Keratinocyte (primary cell): Measurements from ENCODE around the gene PFDN5. TPM values are rescaled to one million over a fixed set of nuclear protein-coding genes. Genes with fewer than 3 reads are reported as not detected.

ENCODE experiments used
- DNase-seq: peaks from one replicate; pipeline ENCODE4 v3.0.0-alpha.2; 2011; ENCODE audit warnings: low read depth, missing footprints, low spot score
- FAIRE-seq: peaks from 2 replicates; lab custom pipeline; 2011; peaks lifted over from hg19 to GRCh38; lab: Jason Lieb, UNC
- H2AFZ ChIP-seq: 2 replicates; pipeline ENCODE4 v1.6.0; 2012; ENCODE audit warnings: low read length, control low read depth, inconsistent platforms; ENCODE audit not compliant: control insufficient read depth
- H3K27ac ChIP-seq: 2 replicates; pipeline ENCODE4 v1.5.1; 2011; ENCODE audit warnings: low read length; ENCODE audit not compliant: control insufficient read depth, insufficient read depth
- H3K27me3 ChIP-seq: 3 replicates; pipeline ENCODE4 v1.6.0; 2011; ENCODE audit warnings: low read length; ENCODE audit not compliant: control insufficient read depth, insufficient read depth; ENCODE audit errors: extremely low read depth
- H3K36me3 ChIP-seq, 2 experiments: 2 replicates in 1 of 2; 3 replicates in 1 of 2; pipeline ENCODE4 v1.5.1; 2011; ENCODE audit warnings: low read length in 2 of 2, mild to moderate bottlenecking in 1 of 2; ENCODE audit not compliant: control insufficient read depth in 2 of 2, insufficient read depth in 2 of 2; ENCODE audit errors: extremely low read depth in 1 of 2
- H3K4me1 ChIP-seq: 3 replicates; pipeline ENCODE4 v1.5.1; 2011; ENCODE audit warnings: low read length; ENCODE audit not compliant: control insufficient read depth, insufficient read depth; ENCODE audit errors: extremely low read depth
- H3K4me2 ChIP-seq: 3 replicates; pipeline ENCODE4 v1.6.0; 2011; ENCODE audit warnings: low read depth, low read length; ENCODE audit not compliant: control insufficient read depth, insufficient read depth; ENCODE audit errors: extremely low read depth
- H3K4me3 ChIP-seq, 3 experiments: fragments of 200-600 bp in 1 of 3; sonication (generic) in 1 of 3; 2 replicates in 2 of 3; 3 replicates in 1 of 3; pipeline ENCODE4 v1.5.1; 2011 to 2016; ENCODE audit warnings: low read length in 3 of 3, mild to moderate bottlenecking in 3 of 3, control low read depth in 2 of 3, inconsistent platforms in 1 of 3, low read depth in 1 of 3, mixed read lengths in 1 of 3, mixed run types in 1 of 3, moderate library complexity in 1 of 3; ENCODE audit not compliant: control insufficient read depth in 2 of 3, insufficient read depth in 2 of 3; ENCODE audit errors: extremely low read depth in 1 of 3
- H3K79me2 ChIP-seq: 2 replicates; pipeline ENCODE4 v1.6.0; 2012; ENCODE audit warnings: low read length; ENCODE audit not compliant: control insufficient read depth, insufficient read depth
- H3K9ac ChIP-seq: 3 replicates; pipeline ENCODE4 v1.6.0; 2011; ENCODE audit warnings: low read length; ENCODE audit not compliant: control insufficient read depth, insufficient read depth; ENCODE audit errors: extremely low read depth
- H3K9me1 ChIP-seq: 3 replicates; pipeline ENCODE4 v1.6.0; 2011; ENCODE audit warnings: low read length; ENCODE audit not compliant: control insufficient read depth, insufficient read depth; ENCODE audit errors: extremely low read depth
- H3K9me3 ChIP-seq: 2 replicates; pipeline ENCODE4 v1.5.1; 2012; ENCODE audit warnings: low read depth, low read length; ENCODE audit not compliant: control insufficient read depth
- H4K20me1 ChIP-seq: 3 replicates; pipeline ENCODE4 v1.6.0; 2011; ENCODE audit warnings: low read length; ENCODE audit not compliant: control insufficient read depth, insufficient read depth; ENCODE audit errors: extremely low read depth
- EZH2 ChIP-seq: IDR thresholded peaks from one replicate; pipeline ENCODE4 v1.6.1; 2012; ENCODE audit warnings: inconsistent platforms, mild to moderate bottlenecking, low read length, moderate library complexity
- dilution Hi-C: fragments of 300-500 bp; cut with MboI; formaldehyde crosslinking; loops from one replicate; pipeline ENCODE4 v1.7.0; 2020; ENCODE audit warnings: low sequenced_read_pairs; ENCODE audit not compliant: extremely low pct_ligation_motif_present
- polyA plus RNA-seq, 5 experiments: library from polyadenylated mRNA; depleted of rRNA in 3 of 5; stranded (reverse) in 3 of 5; stranded (forward) in 1 of 5; unstranded in 1 of 5; fragments of >200 nt; gene quantifications; 1 replicate in 1 of 5; 2 replicates in 3 of 5; 3 replicates in 1 of 5; pipeline versions ENCODE4 v1.2.1 to v1.2.3, GENCODE V29; 2011 to 2012; ENCODE audit warnings: missing spikeins in 2 of 5, low read depth in 1 of 5, low replicate concordance in 1 of 5
- TF ChIP-seq, protein P1 (sequence below), 3 experiments: IDR thresholded peaks in 1 of 3; conservative IDR thresholded peaks in 1 of 3; optimal IDR thresholded peaks in 1 of 3; 2 replicates in 2 of 3; 3 replicates in 1 of 3; pipeline versions ENCODE3 to v1.5.1; 2011; ENCODE audit warnings: low read length in 3 of 3, mild to moderate bottlenecking in 3 of 3, moderate library complexity in 2 of 3, control low read depth in 1 of 3, inconsistent platforms in 1 of 3; ENCODE audit not compliant: insufficient read depth in 2 of 3; ENCODE audit errors: extremely low read depth in 1 of 3

PFDN5 gene
- polyA plus RNA-seq, 1 donor (not counting 4 experiments of a cell fraction or from before 2014, with no cell fraction given) = 659 TPM

- Histone ChIP-seq H3K9me1 (no peaks in the 10 kb centered on the region), H3K4me2 (peak within 1 kb of the TSS; percentile 99), H4K20me1 (no peaks in the 10 kb centered on the region), H3K4me3 (peak within 1 kb of the TSS; percentile 61 to 91 (median 83)), H3K9me3 (no peaks in the 10 kb centered on the region), H3K9ac (peak within 1 kb of the TSS; percentile 87), H3K79me2 (peaks cover 20% of the 10 kb centered on the region), H2AFZ (peak within 1 kb of the TSS; percentile 99), H3K27me3 (no peaks in the 10 kb centered on the region), H3K4me1 (peaks cover 8% of the 10 kb centered on the region), H3K27ac (peak within 1 kb of the TSS; percentile 90), H3K36me3 (peaks cover 0 to 10% of the 10 kb centered on the region in 2 experiments)
- no peak for DNase-seq
- TF ChIP-seq EZH2 = no peak
- TF ChIP-seq, protein P1, sequence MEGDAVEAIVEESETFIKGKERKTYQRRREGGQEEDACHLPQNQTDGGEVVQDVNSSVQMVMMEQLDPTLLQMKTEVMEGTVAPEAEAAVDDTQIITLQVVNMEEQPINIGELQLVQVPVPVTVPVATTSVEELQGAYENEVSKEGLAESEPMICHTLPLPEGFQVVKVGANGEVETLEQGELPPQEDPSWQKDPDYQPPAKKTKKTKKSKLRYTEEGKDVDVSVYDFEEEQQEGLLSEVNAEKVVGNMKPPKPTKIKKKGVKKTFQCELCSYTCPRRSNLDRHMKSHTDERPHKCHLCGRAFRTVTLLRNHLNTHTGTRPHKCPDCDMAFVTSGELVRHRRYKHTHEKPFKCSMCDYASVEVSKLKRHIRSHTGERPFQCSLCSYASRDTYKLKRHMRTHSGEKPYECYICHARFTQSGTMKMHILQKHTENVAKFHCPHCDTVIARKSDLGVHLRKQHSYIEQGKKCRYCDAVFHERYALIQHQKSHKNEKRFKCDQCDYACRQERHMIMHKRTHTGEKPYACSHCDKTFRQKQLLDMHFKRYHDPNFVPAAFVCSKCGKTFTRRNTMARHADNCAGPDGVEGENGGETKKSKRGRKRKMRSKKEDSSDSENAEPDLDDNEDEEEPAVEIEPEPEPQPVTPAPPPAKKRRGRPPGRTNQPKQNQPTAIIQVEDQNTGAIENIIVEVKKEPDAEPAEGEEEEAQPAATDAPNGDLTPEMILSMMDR (optimal IDR thresholded peaks at IDR 0.05 in 1 of 3, IDR thresholded peaks at IDR 0.05 in 1 of 3, conservative IDR thresholded peaks at IDR 0.05 in 1 of 3; ENCODE audit: extremely low read depth in 1 of 3, insufficient read depth in 2 of 3, low read length in 3 of 3) = peak in 2 of 3 experiments; percentile 13 to 36
- dilution Hi-C loops = no loop called here
- FAIRE-seq = no peak
Measured at GRCh38 chr12:53267999-53268629, 27.2 kb upstream of the PFDN5 start, which contains the start of gene ESPL1. TSS of gene ESPL1 (plus strand) at chr12:53268299. CDS start at chr12:53268767, 468 bp downstream.

- Histone ChIP-seq H3K27ac (peak overlapping the region; percentile 90), H3K36me3 (peaks cover 0 to 10% of the 10 kb centered on the region in 2 experiments), H3K4me2 (peak overlapping the region; percentile 99), H3K79me2 (peaks cover 20% of the 10 kb centered on the region), H3K9me1 (no peaks in the 10 kb centered on the region), H3K4me3 (peak overlapping the region; percentile 61 to 91 (median 83)), H3K27me3 (no peaks in the 10 kb centered on the region), H4K20me1 (no peaks in the 10 kb centered on the region), H3K4me1 (peaks cover 8% of the 10 kb centered on the region), H3K9ac (peak overlapping the region; percentile 87), H2AFZ (peak overlapping the region; percentile 99), H3K9me3 (no peaks in the 10 kb centered on the region)
- no peak for DNase-seq
- no peak for FAIRE-seq
- dilution Hi-C loops = no loop called here
- TF ChIP-seq, protein P1 (optimal IDR thresholded peaks at IDR 0.05 in 1 of 3, IDR thresholded peaks at IDR 0.05 in 1 of 3, conservative IDR thresholded peaks at IDR 0.05 in 1 of 3; ENCODE audit: extremely low read depth in 1 of 3, insufficient read depth in 2 of 3, low read length in 3 of 3) = no peak
- TF ChIP-seq EZH2 = no peak
Measured at GRCh38 chr12:53268630-53269562, 26.4 kb upstream of the PFDN5 start.
